HS-5 (cell line): ENCODE data around the gene SUN3.

Experiments used
- DNase-seq: peaks from one replicate; pipeline ENCODE4 v3.0.0-alpha.2; 2012; ENCODE audit warnings: low read depth

Gene SUN3

GRCh38 chr7:47973739-47974138, 55.2 kb downstream of the SUN3 start:
- DNase-seq: no peak

DNA sequence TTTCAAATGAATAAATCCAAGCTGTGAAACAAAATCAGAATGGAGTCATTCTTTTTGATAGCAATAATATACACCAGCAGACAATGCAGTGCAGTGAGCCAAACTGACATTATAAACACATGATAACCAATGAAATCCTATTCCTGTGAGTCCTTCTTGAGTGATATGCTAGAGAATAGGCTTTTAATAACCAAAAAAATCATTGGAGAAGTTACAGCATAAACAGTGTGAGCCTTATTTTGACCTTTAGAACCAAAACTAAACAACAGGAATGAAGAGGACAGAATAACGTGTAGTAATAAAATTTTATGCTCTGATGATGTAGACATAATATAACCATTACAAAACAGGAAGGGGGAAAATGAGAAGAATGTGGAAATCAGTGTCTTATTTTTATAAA, 58.1 kb downstream of the SUN3 start:
- no peak for DNase-seq

- no peak for DNase-seq
These were observed 59.8 kb downstream of the SUN3 start for GRCh38 chr7:47968847-47969774.

GRCh38 chr7:47967708-47968107, 61.2 kb downstream of the SUN3 start:
- no peak for DNase-seq

DNA sequence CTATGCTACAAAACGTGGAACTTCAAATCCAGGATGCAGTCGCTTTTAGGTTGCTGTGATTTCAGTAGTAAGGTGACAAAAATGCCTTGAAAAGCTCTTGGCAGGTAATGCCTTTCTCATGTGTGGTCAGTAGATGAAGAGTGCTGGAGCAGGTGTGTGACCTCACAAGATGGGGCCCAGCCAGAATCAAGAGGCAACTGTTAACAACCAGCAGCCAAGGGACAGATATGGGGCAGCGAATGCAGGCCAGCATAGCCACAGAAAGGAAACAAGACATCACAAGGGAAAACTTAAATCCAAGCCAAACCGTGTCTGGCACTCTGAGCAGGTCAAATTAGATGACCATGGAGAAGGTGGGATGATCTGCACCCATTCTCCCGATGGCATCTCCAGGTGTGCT, 61.8 kb downstream of the SUN3 start:
- DNase-seq: no peak

DNA sequence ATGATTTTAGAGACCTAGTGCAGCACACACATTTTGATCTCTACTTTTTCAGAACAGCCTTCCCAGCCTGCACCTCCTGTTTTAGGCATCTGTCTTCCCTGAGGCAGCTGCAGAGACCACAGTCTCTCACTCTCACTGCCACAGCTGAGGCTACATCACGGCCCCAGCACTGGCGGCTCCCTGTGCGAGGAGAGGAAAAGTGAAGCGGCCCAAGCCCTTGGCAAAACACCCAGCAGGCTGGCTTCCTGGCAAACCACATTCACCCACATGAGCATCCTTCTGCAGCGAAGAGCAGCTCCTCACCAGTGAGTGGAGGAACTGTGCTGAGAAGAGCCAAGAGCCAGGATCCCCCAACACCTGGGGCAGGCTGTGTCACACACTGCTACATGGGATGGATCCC, 63.5 kb downstream of the SUN3 start:
- no peak for DNase-seq

GRCh38 chr7:47962262-47962661, 66.6 kb downstream of the SUN3 start:
- no peak for DNase-seq

DNA sequence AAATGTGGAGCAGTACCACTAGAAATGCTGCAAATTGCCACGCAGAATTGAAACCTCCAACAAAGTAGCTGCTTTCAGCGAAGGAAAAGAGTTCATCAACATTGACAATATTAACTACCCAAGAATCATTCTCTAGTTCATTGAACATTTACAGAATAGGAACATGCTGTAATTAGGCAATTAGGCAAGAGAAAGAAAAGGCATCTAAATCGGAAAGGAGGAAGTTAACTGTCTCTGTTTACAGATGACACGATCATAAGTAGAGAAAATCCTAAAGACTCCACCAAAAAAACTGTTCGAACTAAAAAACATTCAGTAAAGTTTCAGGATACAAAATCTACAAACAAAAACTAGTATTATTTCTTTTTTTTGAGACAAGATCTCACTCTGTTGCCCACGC, 71.8 kb downstream of the SUN3 start:
- DNase-seq: no peak

- no peak for DNase-seq
These were observed 72.7 kb downstream of the SUN3 start for GRCh38 chr7:47956220-47956619.

GRCh38 chr7:47954231-47954911, 74.5 kb downstream of the SUN3 start:
- DNase-seq: no peak

DNA sequence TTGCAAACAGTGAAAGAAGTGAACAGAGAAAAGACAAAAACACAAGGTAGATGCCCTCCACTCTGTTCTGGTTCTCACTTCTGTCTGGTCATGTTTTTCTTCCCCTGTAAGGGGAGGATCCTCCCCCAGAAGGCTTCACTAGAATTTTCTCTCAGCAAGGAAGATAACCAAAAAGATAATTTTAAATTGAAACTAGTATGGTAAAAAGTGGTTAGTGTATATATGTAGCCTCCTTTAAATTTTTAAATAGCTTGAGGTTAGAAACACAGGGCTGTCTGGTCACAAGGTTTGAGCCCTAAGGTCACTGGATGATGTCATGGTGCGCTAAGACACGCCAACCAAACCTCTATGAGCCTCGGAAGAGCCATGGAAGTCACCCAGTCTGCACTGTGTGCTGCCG, 75.1 kb downstream of the SUN3 start:
- no peak for DNase-seq

DNA sequence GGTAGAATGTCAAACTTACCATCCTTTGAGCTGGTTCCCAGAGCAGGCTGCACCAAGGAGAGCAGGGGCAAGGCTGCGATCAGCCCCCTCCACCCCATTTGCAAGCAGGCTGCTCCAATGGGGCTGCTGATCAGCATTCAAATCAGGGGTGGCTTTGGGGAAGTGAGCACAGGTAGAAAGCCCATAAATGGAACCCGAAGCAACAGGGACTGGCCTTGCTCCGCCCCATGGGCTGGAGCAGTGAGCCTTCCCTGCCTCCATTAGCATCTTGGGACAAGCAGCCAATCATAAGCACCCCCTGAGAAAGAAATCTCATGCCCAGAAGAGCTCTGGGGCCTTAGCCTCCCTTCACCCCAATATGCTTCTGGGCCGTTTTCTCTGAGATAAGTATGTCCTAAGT, 76.7 kb downstream of the SUN3 start:
- no peak for DNase-seq

GRCh38 chr7:47951374-47951773, 77.5 kb downstream of the SUN3 start:
- DNase-seq: no peak

- DNase-seq: no peak
These were observed 78.2 kb downstream of the SUN3 start for GRCh38 chr7:47950714-47951113.

- no peak for DNase-seq
These were observed 79.2 kb downstream of the SUN3 start for GRCh38 chr7:47949703-47950102.

GRCh38 chr7:47948141-47948790, 80.6 kb downstream of the SUN3 start, which contains the start of gene PKD1L1:
PKD1L1 (minus strand) TSS chr7:47948466; CDS start chr7:47948440, 26 bp downstream.
- DNase-seq: no peak

GRCh38 chr7:47947355-47947749, 81.6 kb downstream of the SUN3 start:
- DNase-seq: no peak

DNA sequence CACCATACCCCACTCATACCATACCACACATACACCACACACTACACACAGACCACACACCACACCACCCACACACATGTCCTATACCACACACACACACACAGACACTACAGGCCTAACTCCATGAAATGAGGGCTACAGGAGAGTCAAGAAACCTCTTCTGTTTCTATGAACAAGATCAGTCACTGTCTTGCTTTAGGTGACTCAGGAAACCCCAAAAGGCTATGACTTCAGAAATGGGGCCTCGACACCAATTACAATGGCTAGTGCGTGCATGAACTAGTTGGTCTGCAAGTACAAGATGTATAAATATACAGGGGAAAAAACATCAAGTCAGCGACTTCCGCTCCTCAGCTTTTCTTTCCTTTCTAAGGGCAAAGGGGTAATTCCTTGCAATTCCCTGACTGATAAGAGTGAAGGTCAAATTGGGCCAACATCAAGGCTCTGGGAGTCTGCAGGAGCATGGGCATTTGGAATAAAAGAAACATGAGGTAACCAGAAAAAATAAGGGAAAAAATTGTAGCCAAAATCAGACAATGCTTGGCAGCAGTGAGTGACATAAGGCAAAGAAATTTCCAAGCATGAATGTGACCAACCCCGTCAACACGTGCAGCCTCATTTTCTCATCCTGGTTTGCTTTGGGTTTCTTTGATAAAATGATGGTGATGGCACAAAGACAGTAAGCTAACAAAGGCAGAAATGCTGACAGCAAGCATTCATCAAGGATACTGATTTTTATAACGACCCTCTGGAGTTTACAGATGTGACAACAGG, 82.1 kb downstream of the SUN3 start:
- no peak for DNase-seq

DNA sequence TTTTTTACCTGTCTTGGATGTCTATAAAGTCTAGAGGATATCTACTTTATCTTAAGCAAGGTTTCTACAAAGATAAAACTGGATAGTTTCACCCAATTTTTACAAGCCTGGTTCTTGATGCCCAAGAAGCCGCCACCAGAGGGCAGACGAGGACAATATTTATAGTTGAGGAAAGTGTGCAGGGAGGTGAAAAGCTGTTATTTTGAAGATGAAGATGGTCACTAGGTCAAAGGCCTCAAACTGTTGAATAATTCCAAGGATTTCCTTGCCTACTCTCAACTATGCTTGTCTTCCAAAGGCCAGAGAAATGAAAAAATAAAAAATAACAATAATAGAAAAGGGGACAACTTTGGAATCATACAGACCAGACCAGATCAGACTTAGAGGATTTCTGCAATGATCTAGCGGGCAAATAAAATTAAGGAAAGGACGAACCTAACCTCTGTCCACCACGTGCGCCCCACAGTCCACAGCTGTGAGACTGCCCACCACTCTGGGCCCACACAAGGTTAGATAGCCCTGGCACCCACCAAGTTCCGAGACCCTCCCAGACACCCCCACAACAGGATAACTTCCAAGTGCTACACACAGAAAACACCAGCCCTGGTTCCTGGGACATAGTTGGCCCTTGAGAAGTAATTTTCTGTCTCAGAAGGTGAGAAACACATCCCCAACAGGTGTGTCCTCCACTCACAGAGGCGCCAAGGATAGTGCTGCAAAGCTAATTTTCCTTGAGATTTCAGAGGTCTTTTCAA, 83.5 kb downstream of the SUN3 start:
- DNase-seq: peak; percentile 35

- DNase-seq: no peak
These were observed 84.2 kb downstream of the SUN3 start for GRCh38 chr7:47944536-47945260.
